ENCODE results near the gene DNAAF2.

GRCh38 chr14:49598189-49598484 is 36.9 kb downstream of the DNAAF2 start:
- TF ChIP-seq, protein P1, sequence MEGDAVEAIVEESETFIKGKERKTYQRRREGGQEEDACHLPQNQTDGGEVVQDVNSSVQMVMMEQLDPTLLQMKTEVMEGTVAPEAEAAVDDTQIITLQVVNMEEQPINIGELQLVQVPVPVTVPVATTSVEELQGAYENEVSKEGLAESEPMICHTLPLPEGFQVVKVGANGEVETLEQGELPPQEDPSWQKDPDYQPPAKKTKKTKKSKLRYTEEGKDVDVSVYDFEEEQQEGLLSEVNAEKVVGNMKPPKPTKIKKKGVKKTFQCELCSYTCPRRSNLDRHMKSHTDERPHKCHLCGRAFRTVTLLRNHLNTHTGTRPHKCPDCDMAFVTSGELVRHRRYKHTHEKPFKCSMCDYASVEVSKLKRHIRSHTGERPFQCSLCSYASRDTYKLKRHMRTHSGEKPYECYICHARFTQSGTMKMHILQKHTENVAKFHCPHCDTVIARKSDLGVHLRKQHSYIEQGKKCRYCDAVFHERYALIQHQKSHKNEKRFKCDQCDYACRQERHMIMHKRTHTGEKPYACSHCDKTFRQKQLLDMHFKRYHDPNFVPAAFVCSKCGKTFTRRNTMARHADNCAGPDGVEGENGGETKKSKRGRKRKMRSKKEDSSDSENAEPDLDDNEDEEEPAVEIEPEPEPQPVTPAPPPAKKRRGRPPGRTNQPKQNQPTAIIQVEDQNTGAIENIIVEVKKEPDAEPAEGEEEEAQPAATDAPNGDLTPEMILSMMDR (IDR thresholded peaks at IDR 0.05), result no peak
- TF ChIP-seq POLR2A (IDR thresholded peaks at IDR 0.05), result no peak
